ENCODE data around the gene LATS2.

DNA sequence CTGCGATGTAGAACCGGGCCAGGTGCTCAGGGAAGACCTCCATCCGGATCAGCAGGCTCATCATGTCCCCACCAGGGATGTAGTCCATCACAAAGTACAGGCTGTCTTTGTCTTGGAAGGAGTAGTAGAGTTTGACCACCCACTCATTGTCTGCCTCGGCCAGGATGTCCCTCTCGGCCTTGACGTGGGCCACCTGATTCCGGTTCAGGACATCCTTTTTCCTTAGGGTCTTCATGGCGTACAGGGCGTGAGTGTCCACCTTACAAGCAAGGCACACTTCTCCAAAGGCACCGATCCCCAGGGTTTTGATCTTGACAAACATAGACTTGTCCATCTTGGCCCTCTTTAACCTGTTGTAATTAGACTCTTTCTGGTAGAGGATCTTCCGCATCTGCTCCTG is 78.0 kb downstream of the LATS2 start:
- TF ChIP-seq, protein P1, sequence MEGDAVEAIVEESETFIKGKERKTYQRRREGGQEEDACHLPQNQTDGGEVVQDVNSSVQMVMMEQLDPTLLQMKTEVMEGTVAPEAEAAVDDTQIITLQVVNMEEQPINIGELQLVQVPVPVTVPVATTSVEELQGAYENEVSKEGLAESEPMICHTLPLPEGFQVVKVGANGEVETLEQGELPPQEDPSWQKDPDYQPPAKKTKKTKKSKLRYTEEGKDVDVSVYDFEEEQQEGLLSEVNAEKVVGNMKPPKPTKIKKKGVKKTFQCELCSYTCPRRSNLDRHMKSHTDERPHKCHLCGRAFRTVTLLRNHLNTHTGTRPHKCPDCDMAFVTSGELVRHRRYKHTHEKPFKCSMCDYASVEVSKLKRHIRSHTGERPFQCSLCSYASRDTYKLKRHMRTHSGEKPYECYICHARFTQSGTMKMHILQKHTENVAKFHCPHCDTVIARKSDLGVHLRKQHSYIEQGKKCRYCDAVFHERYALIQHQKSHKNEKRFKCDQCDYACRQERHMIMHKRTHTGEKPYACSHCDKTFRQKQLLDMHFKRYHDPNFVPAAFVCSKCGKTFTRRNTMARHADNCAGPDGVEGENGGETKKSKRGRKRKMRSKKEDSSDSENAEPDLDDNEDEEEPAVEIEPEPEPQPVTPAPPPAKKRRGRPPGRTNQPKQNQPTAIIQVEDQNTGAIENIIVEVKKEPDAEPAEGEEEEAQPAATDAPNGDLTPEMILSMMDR (IDR thresholded peaks at IDR 0.05), result no peak
- TF ChIP-seq POLR2A (IDR thresholded peaks at IDR 0.05), result no peak

Data from uterus (tissue), 2 donors.